H9 (cell line): ENCODE data around the gene KRTCAP2. TPM values are rescaled to one million over a fixed set of nuclear protein-coding genes. Genes with fewer than 3 reads are reported as not detected.
"Not testable (repeated sequence)": the region's sequence is repeated elsewhere in the genome, so short reads cannot be mapped to it uniquely, and the experiment has no call there.

Experiments
- DNase-seq: peaks from one replicate; pipeline ENCODE4 v3.0.0-alpha.2; 2017
- H2AFZ ChIP-seq: one replicate; pipeline ENCODE4 v1.6.1; 2013; ENCODE audit warnings: mild to moderate bottlenecking, low read length, control low read depth, moderate library complexity
- H2AK5ac ChIP-seq: 2 replicates; pipeline ENCODE4 v1.6.1; 2013; ENCODE audit warnings: low read length, control low read depth, mixed read lengths; ENCODE audit not compliant: insufficient read length
- H2BK120ac ChIP-seq: one replicate; pipeline ENCODE4 v1.6.1; 2013; ENCODE audit warnings: low read depth, mild to moderate bottlenecking, low read length, control low read depth, inconsistent platforms; ENCODE audit not compliant: poor library complexity, severe bottlenecking
- H2BK12ac ChIP-seq: 2 replicates; pipeline ENCODE4 v1.6.1; 2013; ENCODE audit warnings: low read length, control low read depth, mixed read lengths, low read depth; ENCODE audit not compliant: insufficient read length
- H2BK15ac ChIP-seq: 2 replicates; pipeline ENCODE4 v1.6.1; 2013; ENCODE audit warnings: low read depth, low read length, control low read depth
- H2BK20ac ChIP-seq: one replicate; pipeline ENCODE4 v1.6.1; 2013; ENCODE audit warnings: low read depth, mild to moderate bottlenecking, low read length, control low read depth, inconsistent platforms; ENCODE audit not compliant: poor library complexity, severe bottlenecking
- H2BK5ac ChIP-seq: 2 replicates; pipeline ENCODE4 v1.6.1; 2013; ENCODE audit warnings: low read length, control low read depth, mixed read lengths; ENCODE audit not compliant: insufficient read length
- H3K14ac ChIP-seq: 2 replicates; pipeline ENCODE4 v1.6.1; 2013; ENCODE audit warnings: low read length, control low read depth; ENCODE audit not compliant: insufficient read depth
- H3K18ac ChIP-seq: 2 replicates; pipeline ENCODE4 v1.6.1; 2013; ENCODE audit warnings: low read depth, mild to moderate bottlenecking, mixed read lengths, low read length, control low read depth; ENCODE audit not compliant: insufficient read length
- H3K23ac ChIP-seq: 2 replicates; pipeline ENCODE4 v1.6.1; 2013; ENCODE audit warnings: low read length, control low read depth, mixed read lengths, low read depth; ENCODE audit not compliant: insufficient read length
- H3K23me2 ChIP-seq: 2 replicates; pipeline ENCODE4 v1.6.1; 2013; ENCODE audit warnings: low read depth, mild to moderate bottlenecking, mixed read lengths, low read length, control low read depth; ENCODE audit not compliant: insufficient read length, poor library complexity, severe bottlenecking
- H3K27ac ChIP-seq: 2 replicates; pipeline ENCODE4 v1.5.1; 2013; ENCODE audit warnings: low read length, control low read depth, mixed read lengths, low read depth; ENCODE audit not compliant: insufficient read length
- H3K27me3 ChIP-seq: 2 replicates; pipeline ENCODE4 v1.6.1; 2013; ENCODE audit warnings: low read length, control low read depth, inconsistent platforms; ENCODE audit not compliant: insufficient read depth
- H3K4ac ChIP-seq: 2 replicates; pipeline ENCODE4 v1.6.1; 2013; ENCODE audit warnings: low read depth, mild to moderate bottlenecking, control low read depth, inconsistent platforms, low read length, moderate library complexity
- H3K4me1 ChIP-seq: 2 replicates; pipeline ENCODE4 v1.6.1; 2013; ENCODE audit warnings: low read length, control low read depth, inconsistent platforms; ENCODE audit not compliant: insufficient read depth
- H3K4me2 ChIP-seq: 2 replicates; pipeline ENCODE4 v1.6.1; 2013; ENCODE audit warnings: low read length, control low read depth, mixed read lengths; ENCODE audit not compliant: insufficient read length, insufficient read depth
- H3K56ac ChIP-seq: 2 replicates; pipeline ENCODE4 v1.6.1; 2013; ENCODE audit warnings: low read depth, mild to moderate bottlenecking, mixed read lengths, low read length, control low read depth; ENCODE audit not compliant: insufficient read length
- H3K79me1 ChIP-seq: 2 replicates; pipeline ENCODE4 v1.6.1; 2013; ENCODE audit warnings: low read depth, mild to moderate bottlenecking, moderate library complexity, low read length, control low read depth, inconsistent platforms; ENCODE audit not compliant: insufficient read depth, poor library complexity, severe bottlenecking
- H3K79me2 ChIP-seq: 2 replicates; pipeline ENCODE4 v1.6.1; 2013; ENCODE audit warnings: low read length, control low read depth, inconsistent platforms; ENCODE audit not compliant: insufficient read depth
- H3K9ac ChIP-seq: 2 replicates; pipeline ENCODE4 v1.6.1; 2013; ENCODE audit warnings: low read length, control low read depth, mixed read lengths; ENCODE audit not compliant: insufficient read length; ENCODE audit errors: extremely low read depth
- H3K9me3 ChIP-seq: one replicate; pipeline ENCODE4 v1.6.1; 2013; ENCODE audit warnings: low read depth, low read length, inconsistent platforms; ENCODE audit not compliant: control insufficient read depth
- H3T11ph ChIP-seq: one replicate; pipeline ENCODE4 v1.6.1; 2013; ENCODE audit warnings: mild to moderate bottlenecking, low read length, control low read depth, inconsistent platforms
- H4K20me1 ChIP-seq: one replicate; pipeline ENCODE4 v1.6.1; 2013; ENCODE audit not compliant: control insufficient read depth, insufficient read length, insufficient read depth
- H4K5ac ChIP-seq: 2 replicates; pipeline ENCODE4 v1.6.1; 2013; ENCODE audit warnings: low read depth, mild to moderate bottlenecking, mixed read lengths, low read length, control low read depth; ENCODE audit not compliant: insufficient read length
- H4K8ac ChIP-seq: replicated peaks from 2 replicates; pipeline ENCODE4 v1.6.1; 2013; ENCODE audit warnings: low read length, control low read depth, mixed read lengths, low read depth; ENCODE audit not compliant: insufficient read length
- H4K91ac ChIP-seq: 2 replicates; pipeline ENCODE4 v1.6.1; 2013; ENCODE audit warnings: low read depth, mild to moderate bottlenecking, moderate library complexity, mixed read lengths, low read length, control low read depth; ENCODE audit not compliant: insufficient read length
- H3K27ac Mint-ChIP-seq, 3 experiments: 2 replicates in 2 of 3; 3 replicates in 1 of 3; pipeline ENCODE4 v1.8.0; 2020 to 2021; ENCODE audit warnings: mixed read lengths in 3 of 3, mild to moderate bottlenecking in 1 of 3, moderate library complexity in 1 of 3
- H3K27me3 Mint-ChIP-seq: 2 replicates; pipeline ENCODE4 v1.8.0; 2021; ENCODE audit warnings: low read depth, mild to moderate bottlenecking, moderate library complexity, mixed read lengths
- H3K36me3 Mint-ChIP-seq, 3 experiments: 2 replicates in 2 of 3; 3 replicates in 1 of 3; pipeline ENCODE4 v1.8.0; 2020 to 2021; ENCODE audit warnings: low read depth in 3 of 3, mixed read lengths in 3 of 3; ENCODE audit not compliant: insufficient read depth in 1 of 3
- H3K4me1 Mint-ChIP-seq, 2 experiments: 2 replicates each; pipeline ENCODE4 v1.8.0; 2020; ENCODE audit warnings: mixed read lengths in 2 of 2
- H3K4me3 Mint-ChIP-seq, 2 experiments: 2 replicates in 1 of 2; 3 replicates in 1 of 2; pipeline ENCODE4 v1.8.0; 2020 to 2021; ENCODE audit warnings: mild to moderate bottlenecking in 2 of 2, mixed read lengths in 2 of 2, moderate library complexity in 1 of 2
- H3K9me3 Mint-ChIP-seq, 2 experiments: 2 replicates in 1 of 2; 3 replicates in 1 of 2; pipeline ENCODE4 v1.8.0; 2020; ENCODE audit warnings: mild to moderate bottlenecking in 2 of 2, mixed read lengths in 2 of 2, moderate library complexity in 1 of 2
- CTCF ChIP-seq: fragments of 200-600 bp; sonication (generic); conservative IDR thresholded peaks from 3 replicates; pipeline ENCODE4 v1.8.0; 2021; ENCODE audit warnings: antibody characterized with exemption, mild to moderate bottlenecking
- WGBS: extraction: QIAGEN DNeasy Blood & Tissue Kit; methylation state at CpG from one replicate; pipeline ENCODE4 v1.1.7; 2013; ENCODE audit warnings: missing lambda C conversion rate, low lambda C conversion rate, mixed read lengths; ENCODE audit not compliant: insufficient read length; ENCODE audit errors: extremely low coverage; 5-methylcytosine and 5-hydroxymethylcytosine counted together
- total RNA-seq: library from RNA; stranded (reverse); gene quantifications from 2 replicates; pipeline ENCODE4 v1.2.1, GENCODE V29; 2021

The KRTCAP2 gene
- total RNA-seq, 1 experiment from 2014 or later = 149 TPM

GRCh38 chr1:155158991-155159390, 14.1 kb downstream of the KRTCAP2 start:
- H3K36me3 Mint-ChIP-seq = no peaks in the 10 kb centered on the region

GRCh38 chr1:155155996-155156643, 17.0 kb downstream of the KRTCAP2 start:
- H2BK15ac ChIP-seq, H3K79me1 ChIP-seq, H3K14ac ChIP-seq, H3K18ac ChIP-seq, H3K23ac ChIP-seq, H3K36me3 Mint-ChIP-seq, H2BK12ac ChIP-seq, H2AFZ ChIP-seq, H3K9me3 ChIP-seq, H3K27ac ChIP-seq, H3K4me1 ChIP-seq, H4K8ac ChIP-seq, H3K23me2 ChIP-seq, H2BK20ac ChIP-seq, H3K56ac ChIP-seq, H2BK120ac ChIP-seq, H3K9me3 Mint-ChIP-seq, H2AK5ac ChIP-seq, H4K20me1 ChIP-seq, H3K4me2 ChIP-seq, H3K4me3 Mint-ChIP-seq, H3K4ac ChIP-seq, H3T11ph ChIP-seq, H3K4me1 Mint-ChIP-seq, DNase-seq, H3K9ac ChIP-seq, H4K5ac ChIP-seq, H3K79me2 ChIP-seq, H2BK5ac ChIP-seq, H3K27me3 ChIP-seq, H4K91ac ChIP-seq, H3K27ac Mint-ChIP-seq: not testable (repeated sequence)
- peaks cover 31% of the 10 kb centered on the region for H3K27me3 Mint-ChIP-seq
- WGBS = no CpG with 5 or more reads among the region's 3 CpGs

More at GRCh38 chr1:155158991-155159390, 14.1 kb downstream of the KRTCAP2 start:
- Histone ChIP-seq H3K18ac (no peak overlapping the region), H2AFZ (no peak overlapping the region), H3K23me2 (no peaks in the 10 kb centered on the region), H2BK20ac (no peak overlapping the region), H3T11ph (no peak overlapping the region), H3K9me3 (no peaks in the 10 kb centered on the region), H3K27me3 (no peaks in the 10 kb centered on the region), H2BK5ac (no peak overlapping the region), H4K5ac (no peak overlapping the region), H3K4me1 (no peaks in the 10 kb centered on the region), H4K91ac (no peak overlapping the region), H3K4me2 (no peak overlapping the region), H3K27ac (no peak overlapping the region), H2BK120ac (no peak overlapping the region), H2BK15ac (no peak overlapping the region), H3K9ac (no peak overlapping the region), H3K4ac (no peak overlapping the region), H3K56ac (no peak overlapping the region), H4K8ac (no peak overlapping the region), H3K79me1 (no peaks in the 10 kb centered on the region), H2AK5ac (no peak overlapping the region), H3K23ac (no peak overlapping the region), H2BK12ac (no peak overlapping the region), H4K20me1 (no peaks in the 10 kb centered on the region), H3K79me2 (no peaks in the 10 kb centered on the region), H3K14ac (no peak overlapping the region)
- Mint-ChIP-seq H3K9me3 (peaks cover 0 to 4% of the 10 kb centered on the region in 2 experiments; a peak in 2 of 5 replicates), H3K27ac (no peak overlapping the region), H3K27me3 (peaks cover 30% of the 10 kb centered on the region), H3K4me3 (no peak overlapping the region), H3K4me1 (no peaks in the 10 kb centered on the region)
- WGBS = no CpG with 5 or more reads among the region's 1 CpG
- TF ChIP-seq CTCF = no peak
- no peak for DNase-seq
